Erythroblast (primary cell): Measurements from ENCODE around the gene LPAR5.
"Not testable (repeated sequence)": the region's sequence is repeated elsewhere in the genome, so short reads cannot be mapped to it uniquely, and the experiment has no call there.

Source experiments
- GATA1 ChIP-seq: IDR thresholded peaks from 2 replicates; pipeline ENCODE4 v1.6.1; 2011; ENCODE audit warnings: low read depth, mild to moderate bottlenecking, control low read depth, low read length, moderate library complexity
- POLR2A ChIP-seq: IDR thresholded peaks from 2 replicates; pipeline ENCODE4 v1.6.1; 2011; ENCODE audit warnings: mild to moderate bottlenecking, low read length

- TF ChIP-seq POLR2A, GATA1: not testable (repeated sequence)
These were observed 40.1 kb downstream of the LPAR5 start for GRCh38 chr12:6595673-6596072.
